Right lobe of liver (tissue), 4 donors: ENCODE measurements around the gene FCRLA.
"Not testable (repeated sequence)": the region's sequence is repeated elsewhere in the genome, so short reads cannot be mapped to it uniquely, and the experiment has no call there.

Source experiments
- POLR2A ChIP-seq: fragments of 450-650 bp; IDR thresholded peaks from one replicate; pipeline ENCODE4 v1.6.1; 2017; ENCODE audit warnings: antibody characterized with exemption, mild to moderate bottlenecking
- TF ChIP-seq, protein P1 (sequence below), 4 donors: fragments of 200-600 bp in 3 of 4; fragments of 450-650 bp in 1 of 4; IDR thresholded peaks; one replicate each; pipeline versions ENCODE4 v1.5.1 to v1.8.0; 2016 to 2022; ENCODE audit warnings: antibody characterized with exemption in 4 of 4, mild to moderate bottlenecking in 2 of 4
- donor health status: DM: no; HTN: no; CAD: no.
- donor health status: DM: no; HTN: no; CAD: no.
- donor health status: DM: no; HTN: yes; CAD: no.

DNA sequence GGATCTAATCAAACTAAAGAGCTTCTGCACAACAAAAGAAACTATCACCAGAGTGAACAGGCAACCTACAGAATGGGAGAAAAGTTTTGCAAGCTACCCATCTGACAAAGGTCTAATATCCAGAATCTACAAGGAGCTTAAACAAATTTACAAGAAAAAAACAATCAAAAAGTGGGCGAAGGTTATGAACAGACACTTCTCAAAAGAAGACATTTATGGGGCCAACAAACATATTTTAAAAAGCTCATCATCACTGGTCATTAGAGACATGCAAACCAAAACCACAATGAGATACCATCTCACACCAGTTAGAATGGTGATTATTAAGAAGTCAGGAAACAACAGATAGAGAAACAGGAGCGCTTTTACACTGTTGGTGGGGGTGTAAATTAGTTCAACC, 8.7 kb upstream of the FCRLA start:
- TF ChIP-seq, protein P1, sequence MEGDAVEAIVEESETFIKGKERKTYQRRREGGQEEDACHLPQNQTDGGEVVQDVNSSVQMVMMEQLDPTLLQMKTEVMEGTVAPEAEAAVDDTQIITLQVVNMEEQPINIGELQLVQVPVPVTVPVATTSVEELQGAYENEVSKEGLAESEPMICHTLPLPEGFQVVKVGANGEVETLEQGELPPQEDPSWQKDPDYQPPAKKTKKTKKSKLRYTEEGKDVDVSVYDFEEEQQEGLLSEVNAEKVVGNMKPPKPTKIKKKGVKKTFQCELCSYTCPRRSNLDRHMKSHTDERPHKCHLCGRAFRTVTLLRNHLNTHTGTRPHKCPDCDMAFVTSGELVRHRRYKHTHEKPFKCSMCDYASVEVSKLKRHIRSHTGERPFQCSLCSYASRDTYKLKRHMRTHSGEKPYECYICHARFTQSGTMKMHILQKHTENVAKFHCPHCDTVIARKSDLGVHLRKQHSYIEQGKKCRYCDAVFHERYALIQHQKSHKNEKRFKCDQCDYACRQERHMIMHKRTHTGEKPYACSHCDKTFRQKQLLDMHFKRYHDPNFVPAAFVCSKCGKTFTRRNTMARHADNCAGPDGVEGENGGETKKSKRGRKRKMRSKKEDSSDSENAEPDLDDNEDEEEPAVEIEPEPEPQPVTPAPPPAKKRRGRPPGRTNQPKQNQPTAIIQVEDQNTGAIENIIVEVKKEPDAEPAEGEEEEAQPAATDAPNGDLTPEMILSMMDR (IDR thresholded peaks at IDR 0.05), result not testable (repeated sequence)
- not testable (repeated sequence) for TF ChIP-seq POLR2A
